ENCODE results near the gene APLP2. TPM values are rescaled to one million over a fixed set of nuclear protein-coding genes. Genes with fewer than 3 reads are reported as not detected.

The APLP2 gene
- total RNA-seq, 1 donor from 2014 or later: 330 TPM

DNA sequence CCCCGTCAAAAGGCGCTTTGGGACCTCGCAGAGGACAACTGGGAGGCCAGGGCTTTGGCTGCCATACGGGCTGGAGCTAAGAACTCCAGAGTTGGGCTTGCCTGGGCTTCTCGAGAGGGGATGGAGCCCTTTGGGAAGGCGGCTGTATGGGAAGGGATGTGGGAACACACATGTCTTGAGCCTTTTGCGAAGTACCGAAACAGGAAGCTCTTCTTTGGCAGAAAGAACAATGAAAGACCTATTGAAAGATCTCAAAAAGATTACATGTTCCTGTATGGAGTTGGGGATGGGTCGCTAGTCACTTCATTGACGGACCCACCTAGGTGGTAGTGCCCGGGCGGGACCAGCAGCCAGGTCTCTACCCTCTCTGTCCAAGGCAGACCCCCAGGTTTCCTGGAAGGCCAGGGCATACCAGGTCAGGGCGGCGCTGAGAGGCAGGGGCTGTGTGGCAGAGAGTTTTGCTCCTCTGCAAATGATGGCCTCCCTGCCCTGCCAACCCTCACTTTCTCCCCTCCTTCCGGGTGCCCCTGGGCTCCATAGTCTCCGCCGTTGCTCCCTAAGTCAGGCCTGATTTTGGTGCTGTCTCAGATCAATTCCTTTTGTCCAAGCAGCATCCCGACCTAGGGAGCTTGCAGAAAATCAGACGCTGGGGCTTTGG lies 90.9 kb downstream of the APLP2 start:
- Mint-ChIP-seq H3K9me3 (ENCODE audit: unreplicated experiment) (no peaks in the 10 kb centered on the region), H3K4me3 (ENCODE audit: unreplicated experiment) (peak overlapping the region; percentile 59), H3K27ac (ENCODE audit: unreplicated experiment) (no peak overlapping the region), H3K36me3 (ENCODE audit: unreplicated experiment) (no peaks in the 10 kb centered on the region), H3K27me3 (ENCODE audit: unreplicated experiment) (peaks cover 35% of the 10 kb centered on the region), H3K4me1 (ENCODE audit: unreplicated experiment) (peaks cover 22% of the 10 kb centered on the region)
- no peak for DNase-seq (ENCODE audit: extremely low spot score, unreplicated experiment)
- TF ChIP-seq, protein P1, sequence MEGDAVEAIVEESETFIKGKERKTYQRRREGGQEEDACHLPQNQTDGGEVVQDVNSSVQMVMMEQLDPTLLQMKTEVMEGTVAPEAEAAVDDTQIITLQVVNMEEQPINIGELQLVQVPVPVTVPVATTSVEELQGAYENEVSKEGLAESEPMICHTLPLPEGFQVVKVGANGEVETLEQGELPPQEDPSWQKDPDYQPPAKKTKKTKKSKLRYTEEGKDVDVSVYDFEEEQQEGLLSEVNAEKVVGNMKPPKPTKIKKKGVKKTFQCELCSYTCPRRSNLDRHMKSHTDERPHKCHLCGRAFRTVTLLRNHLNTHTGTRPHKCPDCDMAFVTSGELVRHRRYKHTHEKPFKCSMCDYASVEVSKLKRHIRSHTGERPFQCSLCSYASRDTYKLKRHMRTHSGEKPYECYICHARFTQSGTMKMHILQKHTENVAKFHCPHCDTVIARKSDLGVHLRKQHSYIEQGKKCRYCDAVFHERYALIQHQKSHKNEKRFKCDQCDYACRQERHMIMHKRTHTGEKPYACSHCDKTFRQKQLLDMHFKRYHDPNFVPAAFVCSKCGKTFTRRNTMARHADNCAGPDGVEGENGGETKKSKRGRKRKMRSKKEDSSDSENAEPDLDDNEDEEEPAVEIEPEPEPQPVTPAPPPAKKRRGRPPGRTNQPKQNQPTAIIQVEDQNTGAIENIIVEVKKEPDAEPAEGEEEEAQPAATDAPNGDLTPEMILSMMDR (IDR thresholded peaks at IDR 0.05): no peak

DNA sequence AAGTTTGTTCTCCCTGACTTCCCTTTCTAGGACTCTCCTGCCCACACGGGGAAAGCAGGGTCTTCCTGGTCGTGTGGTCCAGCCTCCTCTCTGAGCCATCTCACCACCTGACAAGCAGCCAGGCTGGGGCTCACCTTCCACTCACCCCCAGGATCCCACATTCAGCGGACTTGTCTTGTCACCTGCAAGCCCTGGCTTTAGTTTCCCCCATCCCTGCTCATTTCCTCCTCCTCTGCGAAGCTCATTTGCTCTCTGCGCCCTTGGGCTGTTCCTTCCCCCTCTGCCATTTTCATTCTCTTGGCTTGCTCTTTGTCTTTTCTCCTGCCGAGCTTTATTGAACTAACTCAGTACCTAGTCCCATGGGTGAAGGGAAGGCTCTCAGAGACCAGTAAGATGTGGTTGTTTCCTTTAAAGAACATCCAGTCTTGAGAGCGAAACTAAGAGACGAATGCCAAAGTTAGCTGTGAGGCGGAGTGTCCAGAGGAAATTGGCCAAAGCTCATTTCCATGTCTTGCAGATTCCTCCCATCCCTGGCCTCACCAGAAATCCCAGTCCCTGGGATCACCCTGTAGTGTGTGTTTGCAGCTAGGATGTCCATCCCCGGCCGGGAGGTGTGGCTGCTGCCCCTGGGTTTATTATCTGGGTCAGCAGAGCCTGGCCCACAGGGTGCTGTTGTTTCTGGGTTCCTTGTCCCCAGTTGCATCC lies 91.9 kb downstream of the APLP2 start:
- Mint-ChIP-seq H3K27ac (ENCODE audit: unreplicated experiment) (no peak overlapping the region), H3K4me3 (ENCODE audit: unreplicated experiment) (no peak overlapping the region), H3K27me3 (ENCODE audit: unreplicated experiment) (peaks cover 35% of the 10 kb centered on the region), H3K36me3 (ENCODE audit: unreplicated experiment) (no peaks in the 10 kb centered on the region), H3K4me1 (ENCODE audit: unreplicated experiment) (peaks cover 24% of the 10 kb centered on the region), H3K9me3 (ENCODE audit: unreplicated experiment) (no peaks in the 10 kb centered on the region)
- no peak for DNase-seq (ENCODE audit: extremely low spot score, unreplicated experiment)
- TF ChIP-seq, protein P1 (IDR thresholded peaks at IDR 0.05): no peak

DNA sequence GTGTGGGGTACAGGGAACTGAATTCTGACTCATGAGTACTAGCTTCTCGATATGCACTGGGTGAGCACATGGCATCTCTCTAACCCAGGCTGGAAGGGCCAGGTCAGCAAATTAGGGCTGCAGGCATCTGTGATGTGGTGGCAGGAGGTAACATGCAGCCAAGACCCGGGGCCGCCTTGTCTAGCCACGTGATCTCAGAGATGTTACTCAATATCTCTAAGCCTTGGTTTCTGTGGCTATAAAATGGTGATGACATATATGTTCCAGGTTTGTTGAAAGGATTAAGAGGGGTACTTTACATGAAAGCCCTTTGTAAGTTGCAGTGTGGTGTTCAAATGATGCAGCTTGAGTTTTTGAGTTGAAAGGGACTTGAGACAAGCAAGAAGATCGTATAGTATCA lies 93.0 kb downstream of the APLP2 start:
- TF ChIP-seq, protein P1 (IDR thresholded peaks at IDR 0.05): no peak
- H3K9me3 Mint-ChIP-seq (ENCODE audit: unreplicated experiment): no peaks in the 10 kb centered on the region

DNA sequence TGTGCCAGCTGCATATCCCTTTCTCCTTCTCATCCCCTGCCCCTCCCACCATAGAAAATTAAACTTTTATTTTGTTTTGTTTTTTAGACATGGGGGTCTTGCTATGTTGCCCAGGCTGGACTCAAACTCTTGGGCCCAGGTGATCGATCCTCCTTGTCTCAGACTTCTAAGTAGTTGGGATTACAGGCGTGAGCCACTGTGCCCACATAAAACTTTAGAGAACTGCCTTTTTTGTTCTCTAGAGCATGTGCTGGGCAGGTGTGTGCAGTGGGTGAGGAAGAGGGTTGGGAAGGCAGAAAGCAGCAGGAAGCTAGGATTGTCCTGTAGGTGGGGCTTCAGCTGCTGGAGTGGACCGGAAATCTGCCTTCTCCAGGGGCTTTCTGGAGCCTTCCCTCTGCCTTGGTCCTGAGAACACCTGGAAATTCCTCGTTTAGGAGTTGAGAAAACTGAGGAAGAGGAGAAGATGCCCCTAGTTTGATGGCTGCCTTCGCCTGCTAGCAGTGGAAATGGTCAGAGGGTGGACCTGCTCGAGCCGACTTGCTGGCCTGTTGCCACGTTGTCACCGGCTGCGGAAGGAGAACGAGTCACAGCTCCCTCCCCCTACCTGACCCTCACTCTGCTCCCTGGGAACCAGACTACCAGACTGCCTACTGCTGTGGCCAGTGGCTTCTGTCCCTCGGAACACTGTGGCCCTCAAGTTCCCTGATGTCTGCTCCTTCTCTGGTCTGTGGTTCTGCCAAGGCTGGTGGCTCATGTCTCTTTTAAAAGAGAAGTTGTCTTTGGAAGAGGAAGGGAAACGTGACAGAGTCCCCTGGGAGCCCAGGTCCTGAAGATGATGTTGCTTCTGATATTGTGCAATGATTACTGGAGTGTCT lies 93.9 kb downstream of the APLP2 start:
- H3K36me3 Mint-ChIP-seq (ENCODE audit: unreplicated experiment): no peaks in the 10 kb centered on the region
- DNase-seq (ENCODE audit: extremely low spot score, unreplicated experiment): no peak
- no peak overlapping the region for H3K4me3 Mint-ChIP-seq (ENCODE audit: unreplicated experiment)
- H3K27ac Mint-ChIP-seq (ENCODE audit: unreplicated experiment): no peak overlapping the region
- peaks cover 29% of the 10 kb centered on the region for H3K27me3 Mint-ChIP-seq (ENCODE audit: unreplicated experiment)
- peaks cover 17% of the 10 kb centered on the region for H3K4me1 Mint-ChIP-seq (ENCODE audit: unreplicated experiment)
- TF ChIP-seq, protein P1 (IDR thresholded peaks at IDR 0.05): no peak
- H3K9me3 Mint-ChIP-seq (ENCODE audit: unreplicated experiment): no peaks in the 10 kb centered on the region

More for the DNA sequence above, 93.0 kb downstream of the APLP2 start:
- Mint-ChIP-seq H3K4me1 (ENCODE audit: unreplicated experiment) (peaks cover 18% of the 10 kb centered on the region), H3K27me3 (ENCODE audit: unreplicated experiment) (peaks cover 35% of the 10 kb centered on the region), H3K27ac (ENCODE audit: unreplicated experiment) (no peak overlapping the region), H3K36me3 (ENCODE audit: unreplicated experiment) (no peaks in the 10 kb centered on the region), H3K4me3 (ENCODE audit: unreplicated experiment) (no peak overlapping the region)
- DNase-seq (ENCODE audit: extremely low spot score, unreplicated experiment): no peak

DNA sequence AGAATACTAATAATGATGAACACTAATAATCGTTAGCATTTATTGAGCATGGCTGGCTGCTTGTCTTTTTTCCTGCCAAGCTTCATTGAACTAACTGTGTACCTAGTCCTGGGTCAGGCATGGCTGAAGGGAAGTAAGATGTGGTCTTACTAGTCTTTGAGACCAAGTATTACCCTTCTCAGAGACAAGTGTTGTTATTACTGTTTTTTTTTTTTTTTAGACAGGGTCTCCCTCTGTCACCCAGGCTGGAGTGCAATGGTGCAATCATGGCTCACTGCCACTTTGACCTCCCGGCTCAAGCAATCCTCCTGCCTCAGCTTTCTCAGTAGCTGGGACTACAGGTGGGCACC lies 94.5 kb downstream of the APLP2 start:
- TF ChIP-seq, protein P1 (IDR thresholded peaks at IDR 0.05): no peak
- Mint-ChIP-seq H3K4me3 (ENCODE audit: unreplicated experiment) (no peak overlapping the region), H3K9me3 (ENCODE audit: unreplicated experiment) (no peaks in the 10 kb centered on the region), H3K27me3 (ENCODE audit: unreplicated experiment) (peaks cover 23% of the 10 kb centered on the region), H3K4me1 (ENCODE audit: unreplicated experiment) (peaks cover 10% of the 10 kb centered on the region), H3K27ac (ENCODE audit: unreplicated experiment) (no peak overlapping the region), H3K36me3 (ENCODE audit: unreplicated experiment) (no peaks in the 10 kb centered on the region)
- DNase-seq (ENCODE audit: extremely low spot score, unreplicated experiment): no peak

All from osteocyte (in vitro differentiated cells).